Measurements from ENCODE around the gene KRTAP17-1.
"Not testable (repeated sequence)": the region's sequence is repeated elsewhere in the genome, so short reads cannot be mapped to it uniquely, and the experiment has no call there.

Gene KRTAP17-1

GRCh38 chr17:41271858-41272257 lies 43.7 kb downstream of the KRTAP17-1 start:
- peaks cover 7% of the 10 kb centered on the region for H3K27me3 ChIP-seq
- TF ChIP-seq, protein P1, sequence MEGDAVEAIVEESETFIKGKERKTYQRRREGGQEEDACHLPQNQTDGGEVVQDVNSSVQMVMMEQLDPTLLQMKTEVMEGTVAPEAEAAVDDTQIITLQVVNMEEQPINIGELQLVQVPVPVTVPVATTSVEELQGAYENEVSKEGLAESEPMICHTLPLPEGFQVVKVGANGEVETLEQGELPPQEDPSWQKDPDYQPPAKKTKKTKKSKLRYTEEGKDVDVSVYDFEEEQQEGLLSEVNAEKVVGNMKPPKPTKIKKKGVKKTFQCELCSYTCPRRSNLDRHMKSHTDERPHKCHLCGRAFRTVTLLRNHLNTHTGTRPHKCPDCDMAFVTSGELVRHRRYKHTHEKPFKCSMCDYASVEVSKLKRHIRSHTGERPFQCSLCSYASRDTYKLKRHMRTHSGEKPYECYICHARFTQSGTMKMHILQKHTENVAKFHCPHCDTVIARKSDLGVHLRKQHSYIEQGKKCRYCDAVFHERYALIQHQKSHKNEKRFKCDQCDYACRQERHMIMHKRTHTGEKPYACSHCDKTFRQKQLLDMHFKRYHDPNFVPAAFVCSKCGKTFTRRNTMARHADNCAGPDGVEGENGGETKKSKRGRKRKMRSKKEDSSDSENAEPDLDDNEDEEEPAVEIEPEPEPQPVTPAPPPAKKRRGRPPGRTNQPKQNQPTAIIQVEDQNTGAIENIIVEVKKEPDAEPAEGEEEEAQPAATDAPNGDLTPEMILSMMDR (IDR thresholded peaks at IDR 0.05; ENCODE audit: low read depth, low read length), result no peak
- no peak for DNase-seq
- no peaks in the 10 kb centered on the region for H3K36me3 ChIP-seq
- H3K4me3 ChIP-seq (ENCODE audit: low read depth, low read length), result no peak overlapping the region
- H3K4me1 ChIP-seq, result no peaks in the 10 kb centered on the region
- no peaks in the 10 kb centered on the region for H3K9me3 ChIP-seq

DNA sequence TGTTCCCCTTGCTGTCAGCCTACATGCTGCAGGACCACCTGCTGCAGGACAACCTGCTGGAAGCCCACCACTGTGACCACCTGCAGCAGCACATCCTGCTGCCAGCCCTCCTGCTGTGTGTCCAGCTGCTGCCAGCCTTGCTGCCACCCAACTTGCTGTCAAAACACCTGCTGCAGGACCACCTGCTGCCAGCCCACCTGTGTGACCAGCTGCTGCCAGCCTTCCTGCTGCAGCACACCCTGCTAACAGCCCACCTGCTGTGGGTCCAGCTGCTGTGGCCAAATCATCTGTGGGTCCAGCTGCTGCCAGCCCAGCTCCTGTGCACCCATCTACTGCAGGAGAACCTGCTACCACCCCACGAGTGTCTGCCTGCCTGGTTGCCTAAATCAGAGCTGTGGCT lies 44.2 kb downstream of the KRTAP17-1 start:
- H3K27me3 ChIP-seq; DNase-seq; H3K36me3 ChIP-seq; H3K4me1 ChIP-seq; H3K9me3 ChIP-seq; H3K4me3 ChIP-seq (ENCODE audit: low read depth, low read length): not testable (repeated sequence)

DNA sequence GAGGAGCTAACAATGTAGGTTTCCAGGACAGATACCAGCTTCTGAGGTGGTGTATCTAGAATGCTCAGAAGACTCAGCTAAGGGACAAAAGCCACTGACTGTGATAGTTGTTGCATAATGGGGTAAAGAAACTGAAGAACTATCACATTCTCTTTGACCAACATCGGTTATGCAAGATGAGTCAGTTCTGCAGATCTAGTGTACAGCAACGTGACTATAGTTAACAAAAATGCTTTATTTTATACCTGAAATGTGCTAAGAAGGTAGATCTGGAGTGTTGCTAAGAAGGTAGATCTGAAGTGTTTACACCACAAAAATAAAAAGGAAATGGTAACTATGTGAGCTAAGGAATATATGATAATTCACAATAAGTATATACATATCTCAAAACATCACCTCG lies 47.8 kb downstream of the KRTAP17-1 start:
- no peaks in the 10 kb centered on the region for H3K9me3 ChIP-seq
- H3K27me3 ChIP-seq, result peaks cover 9% of the 10 kb centered on the region
- H3K4me1 ChIP-seq, result no peaks in the 10 kb centered on the region
- no peaks in the 10 kb centered on the region for H3K36me3 ChIP-seq
- no peak for DNase-seq
- TF ChIP-seq, protein P1 (IDR thresholded peaks at IDR 0.05; ENCODE audit: low read depth, low read length), result no peak
- no peak overlapping the region for H3K4me3 ChIP-seq (ENCODE audit: low read depth, low read length)

DNA sequence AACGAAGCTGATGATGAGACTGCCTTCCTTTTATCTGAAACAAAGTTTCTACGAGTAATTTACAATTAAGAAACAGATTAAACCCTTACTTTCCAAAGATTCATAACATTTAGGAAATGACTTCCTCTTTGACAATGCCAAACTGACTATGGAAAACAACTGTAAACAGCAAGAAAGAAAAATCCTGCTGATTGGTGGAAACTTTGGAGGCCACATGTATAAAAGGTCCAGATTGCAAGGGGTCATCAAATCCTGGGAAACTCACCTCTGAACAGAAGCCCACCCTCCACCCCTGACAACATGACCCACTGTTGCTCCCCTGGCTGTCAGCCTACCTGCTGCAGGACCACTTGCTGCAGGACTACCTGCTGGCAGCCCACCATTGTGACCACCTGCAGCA lies 50.4 kb downstream of the KRTAP17-1 start, which contains the start of gene KRTAP9-6:
TSS of gene KRTAP9-6 (plus strand) at position 301 of the 400 bp plus-strand sequence. CDS start at position 301, 0 bp downstream.
- no peak for DNase-seq
- H3K4me1 ChIP-seq, result no peaks in the 10 kb centered on the region
- H3K9me3 ChIP-seq, result no peaks in the 10 kb centered on the region
- peaks cover 18% of the 10 kb centered on the region for H3K27me3 ChIP-seq
- no peaks in the 10 kb centered on the region for H3K36me3 ChIP-seq
- no peak within 1 kb of the TSS for H3K4me3 ChIP-seq (ENCODE audit: low read depth, low read length)
- TF ChIP-seq, protein P1 (IDR thresholded peaks at IDR 0.05; ENCODE audit: low read depth, low read length), result no peak

Data from BE2C (cell line).